ENCODE results near the gene PTPRM.

PTPRM gene

GRCh38 chr18:8380926-8381325, 813.8 kb downstream of the PTPRM start:
- no peaks in the 10 kb centered on the region; the same call in 1 of the 2 replicates for H3K9me3 ChIP-seq (ENCODE audit: insufficient read depth, low read depth, low read length)
- TF ChIP-seq CTCF (conservative IDR thresholded peaks at IDR 0.05; ENCODE audit: low read length) (no peak), EZH2phosphoT487 (IDR thresholded peaks at IDR 0.05; ENCODE audit: borderline replicate concordance) (no peak)
- no peak overlapping the region for H3K4me2 ChIP-seq (ENCODE audit: low read depth, low read length, poor library complexity, severe bottlenecking)

GRCh38 chr18:8381821-8382459, 814.8 kb downstream of the PTPRM start:
- no peaks in the 10 kb centered on the region for H3K27me3 ChIP-seq (ENCODE audit: insufficient read depth, low read length, poor library complexity, severe bottlenecking)
- H3K9me3 ChIP-seq (ENCODE audit: insufficient read depth, low read depth, low read length), result no peaks in the 10 kb centered on the region; the same call in 1 of the 2 replicates
- no peaks in the 10 kb centered on the region for H3K9me2 ChIP-seq (replicated peaks; ENCODE audit: low read depth, low read length)
- H3K4me3 ChIP-seq (ENCODE audit: low read length, poor library complexity, severe bottlenecking), result no peak overlapping the region
- H3K79me2 ChIP-seq (ENCODE audit: insufficient read depth, low read length), result no peaks in the 10 kb centered on the region
- no peaks in the 10 kb centered on the region for H3F3A ChIP-seq (ENCODE audit: low read depth)
- H2AFZ ChIP-seq (ENCODE audit: low read length), result no peak overlapping the region
- no peak for TF ChIP-seq CTCF (conservative IDR thresholded peaks at IDR 0.05; ENCODE audit: low read length)
- TF ChIP-seq EZH2phosphoT487 (IDR thresholded peaks at IDR 0.05; ENCODE audit: borderline replicate concordance), result no peak
- H4K20me1 ChIP-seq (ENCODE audit: insufficient read depth, low read length, poor library complexity, severe bottlenecking), result no peaks in the 10 kb centered on the region
- H3K4me1 ChIP-seq (ENCODE audit: insufficient read depth, low read length, poor library complexity, severe bottlenecking), result no peaks in the 10 kb centered on the region
- H3K9ac ChIP-seq (ENCODE audit: low read depth, low read length, poor library complexity, severe bottlenecking), result no peak overlapping the region
- no peak overlapping the region for H3K4me2 ChIP-seq (ENCODE audit: low read depth, low read length, poor library complexity, severe bottlenecking)
- no peaks in the 10 kb centered on the region for H3K36me3 ChIP-seq (ENCODE audit: insufficient read depth, low read length)

More at GRCh38 chr18:8380926-8381325, 813.8 kb downstream of the PTPRM start:
- Histone ChIP-seq H3K4me1 (ENCODE audit: insufficient read depth, low read length, poor library complexity, severe bottlenecking) (no peaks in the 10 kb centered on the region), H3K36me3 (ENCODE audit: insufficient read depth, low read length) (no peaks in the 10 kb centered on the region), H2AFZ (ENCODE audit: low read length) (no peak overlapping the region), H3K9me2 (replicated peaks; ENCODE audit: low read depth, low read length) (no peaks in the 10 kb centered on the region), H3F3A (ENCODE audit: low read depth) (no peaks in the 10 kb centered on the region), H3K9ac (ENCODE audit: low read depth, low read length, poor library complexity, severe bottlenecking) (no peak overlapping the region), H3K27me3 (ENCODE audit: insufficient read depth, low read length, poor library complexity, severe bottlenecking) (no peaks in the 10 kb centered on the region), H3K79me2 (ENCODE audit: insufficient read depth, low read length) (no peaks in the 10 kb centered on the region), H4K20me1 (ENCODE audit: insufficient read depth, low read length, poor library complexity, severe bottlenecking) (no peaks in the 10 kb centered on the region), H3K4me3 (ENCODE audit: low read length, poor library complexity, severe bottlenecking) (no peak overlapping the region)

- no peak overlapping the region for H3K9ac ChIP-seq (ENCODE audit: low read depth, low read length, poor library complexity, severe bottlenecking)
- no peaks in the 10 kb centered on the region for H3K4me1 ChIP-seq (ENCODE audit: insufficient read depth, low read length, poor library complexity, severe bottlenecking)
- no peaks in the 10 kb centered on the region for H3K27me3 ChIP-seq (ENCODE audit: insufficient read depth, low read length, poor library complexity, severe bottlenecking)
- no peaks in the 10 kb centered on the region for H3K79me2 ChIP-seq (ENCODE audit: insufficient read depth, low read length)
- no peaks in the 10 kb centered on the region for H3K9me2 ChIP-seq (replicated peaks; ENCODE audit: low read depth, low read length)
- H4K20me1 ChIP-seq (ENCODE audit: insufficient read depth, low read length, poor library complexity, severe bottlenecking), result no peaks in the 10 kb centered on the region
- H3K4me2 ChIP-seq (ENCODE audit: low read depth, low read length, poor library complexity, severe bottlenecking), result no peak overlapping the region
- H3K9me3 ChIP-seq (ENCODE audit: insufficient read depth, low read depth, low read length), result no peaks in the 10 kb centered on the region
- TF ChIP-seq CTCF (conservative IDR thresholded peaks at IDR 0.05; ENCODE audit: low read length), result no peak
- H3K36me3 ChIP-seq (ENCODE audit: insufficient read depth, low read length), result no peaks in the 10 kb centered on the region
- no peak overlapping the region for H3K4me3 ChIP-seq (ENCODE audit: low read length, poor library complexity, severe bottlenecking)
- no peaks in the 10 kb centered on the region for H3F3A ChIP-seq (ENCODE audit: low read depth)
- H2AFZ ChIP-seq (ENCODE audit: low read length), result no peak overlapping the region
Observed at GRCh38 chr18:8385400-8385799, 818.3 kb downstream of the PTPRM start.

All from Loucy (cell line).